Hepatocyte (in vitro differentiated cells): Measurements from ENCODE around the gene REN. TPM values are rescaled to one million over a fixed set of nuclear protein-coding genes. Genes with fewer than 3 reads are reported as not detected.

Source experiments
- DNase-seq: peaks from one replicate; pipeline ENCODE4 v3.0.0-alpha.2; 2016; ENCODE audit warnings: low spot score
- H2AFZ ChIP-seq: fragments of 200-600 bp; sonication (generic); 2 replicates; pipeline ENCODE4 v1.6.0; 2016; ENCODE audit warnings: antibody characterized with exemption, mild to moderate bottlenecking
- H3K27ac ChIP-seq: fragments of 200-600 bp; sonication (generic); 2 replicates; pipeline ENCODE4 v1.5.1; 2016; ENCODE audit warnings: mild to moderate bottlenecking
- H3K27me3 ChIP-seq: fragments of 200-600 bp; sonication (generic); 2 replicates; pipeline ENCODE4 v1.6.1; 2016
- H3K36me3 ChIP-seq: fragments of 200-600 bp; sonication (generic); replicated peaks from 2 replicates; pipeline ENCODE4 v1.5.1; 2016; ENCODE audit warnings: low read depth; ENCODE audit not compliant: insufficient read depth
- H3K4me1 ChIP-seq: fragments of 200-600 bp; sonication (generic); 2 replicates; pipeline ENCODE4 v1.5.1; 2016; ENCODE audit warnings: mild to moderate bottlenecking, moderate library complexity; ENCODE audit not compliant: insufficient read depth
- H3K4me2 ChIP-seq: fragments of 200-600 bp; sonication (generic); 2 replicates; pipeline ENCODE4 v1.6.0; 2016
- H3K4me3 ChIP-seq: fragments of 200-600 bp; sonication (generic); 2 replicates; pipeline ENCODE4 v1.5.1; 2016; ENCODE audit warnings: mild to moderate bottlenecking
- H3K79me2 ChIP-seq: fragments of 200-600 bp; sonication (generic); 2 replicates; pipeline ENCODE4 v1.6.0; 2017; ENCODE audit warnings: mild to moderate bottlenecking
- H3K9me2 ChIP-seq: fragments of 200-600 bp; sonication (generic); replicated peaks from 2 replicates; pipeline ENCODE4 v1.6.0; 2017; ENCODE audit warnings: mild to moderate bottlenecking; ENCODE audit not compliant: insufficient read depth
- H3K9me3 ChIP-seq: fragments of 200-600 bp; sonication (generic); 2 replicates; pipeline ENCODE4 v1.5.1; 2016; ENCODE audit warnings: low read depth, mild to moderate bottlenecking
- H4K20me1 ChIP-seq: fragments of 200-600 bp; sonication (generic); 2 replicates; pipeline ENCODE4 v1.6.0; 2016; ENCODE audit warnings: mild to moderate bottlenecking; ENCODE audit not compliant: insufficient read depth, poor library complexity, severe bottlenecking
- EZH2 ChIP-seq: fragments of 200-600 bp; sonication (generic); IDR thresholded peaks from 2 replicates; pipeline ENCODE4 v1.6.1; 2016; ENCODE audit warnings: antibody characterized with exemption, mild to moderate bottlenecking, borderline replicate concordance
- EZH2phosphoT487 ChIP-seq: fragments of 200-600 bp; sonication (generic); IDR thresholded peaks from one replicate; pipeline ENCODE4 v1.6.1; 2018; ENCODE audit warnings: antibody characterized with exemption, mild to moderate bottlenecking, low read depth, moderate library complexity; ENCODE audit not compliant: unreplicated experiment, severe bottlenecking
- WGBS: methylation state at CpG from one replicate; pipeline ENCODE4 v1.1.6; 2016; ENCODE audit warnings: low lambda C conversion rate; ENCODE audit errors: missing lambda C conversion rate; 5-methylcytosine and 5-hydroxymethylcytosine counted together
- polyA plus RNA-seq: library from polyadenylated mRNA; unstranded; fragments of >200 nt; fragmentation: Nextera tagmentation; extraction: Ambion mirVana; gene quantifications from 2 replicates; pipeline ENCODE4 v1.2.1, GENCODE V29; 2016
- total RNA-seq: library from RNA; depleted of rRNA; stranded (reverse); fragments of >200 nt; gene quantifications from 2 replicates; pipeline ENCODE4 v1.2.3, GENCODE V29; 2014
- TF ChIP-seq, protein P1 (sequence below): fragments of 200-600 bp; sonication (generic); IDR thresholded peaks from 2 replicates; pipeline ENCODE4 v1.5.1; 2016; ENCODE audit warnings: antibody characterized with exemption, mild to moderate bottlenecking; ENCODE audit not compliant: poor library complexity

REN gene
- total and polyA plus RNA-seq, 2 experiments from 2014 or later = 15.4 to 18.4 TPM

DNA sequence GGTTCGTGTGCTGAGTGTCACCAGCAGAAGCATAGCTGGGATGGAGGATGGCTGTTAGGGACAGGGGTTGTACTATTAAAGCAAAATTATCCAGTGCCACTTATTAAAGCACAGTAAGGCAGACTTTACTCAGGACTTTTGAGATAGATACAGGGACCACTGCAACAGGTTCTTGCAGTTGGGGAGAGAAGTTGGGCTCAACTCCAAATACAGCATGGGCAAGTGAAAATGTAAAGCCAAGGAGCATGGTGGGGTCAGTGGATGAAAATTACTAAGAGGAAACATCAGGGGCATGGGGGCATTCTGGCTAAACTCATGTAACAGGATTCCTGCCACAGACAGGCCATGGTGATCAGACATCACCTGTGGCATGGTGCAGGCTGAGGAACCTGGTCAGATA is 15.0 kb upstream of the REN start:
- H3K4me1 ChIP-seq = no peaks in the 10 kb centered on the region
- H2AFZ ChIP-seq = no peak overlapping the region
- TF ChIP-seq, protein P1, sequence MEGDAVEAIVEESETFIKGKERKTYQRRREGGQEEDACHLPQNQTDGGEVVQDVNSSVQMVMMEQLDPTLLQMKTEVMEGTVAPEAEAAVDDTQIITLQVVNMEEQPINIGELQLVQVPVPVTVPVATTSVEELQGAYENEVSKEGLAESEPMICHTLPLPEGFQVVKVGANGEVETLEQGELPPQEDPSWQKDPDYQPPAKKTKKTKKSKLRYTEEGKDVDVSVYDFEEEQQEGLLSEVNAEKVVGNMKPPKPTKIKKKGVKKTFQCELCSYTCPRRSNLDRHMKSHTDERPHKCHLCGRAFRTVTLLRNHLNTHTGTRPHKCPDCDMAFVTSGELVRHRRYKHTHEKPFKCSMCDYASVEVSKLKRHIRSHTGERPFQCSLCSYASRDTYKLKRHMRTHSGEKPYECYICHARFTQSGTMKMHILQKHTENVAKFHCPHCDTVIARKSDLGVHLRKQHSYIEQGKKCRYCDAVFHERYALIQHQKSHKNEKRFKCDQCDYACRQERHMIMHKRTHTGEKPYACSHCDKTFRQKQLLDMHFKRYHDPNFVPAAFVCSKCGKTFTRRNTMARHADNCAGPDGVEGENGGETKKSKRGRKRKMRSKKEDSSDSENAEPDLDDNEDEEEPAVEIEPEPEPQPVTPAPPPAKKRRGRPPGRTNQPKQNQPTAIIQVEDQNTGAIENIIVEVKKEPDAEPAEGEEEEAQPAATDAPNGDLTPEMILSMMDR = no peak
- TF ChIP-seq EZH2 (no peak), EZH2phosphoT487 (no peak)
- H3K27me3 ChIP-seq = no peaks in the 10 kb centered on the region
- no peak overlapping the region for H3K4me2 ChIP-seq
- no peaks in the 10 kb centered on the region for H3K79me2 ChIP-seq
- H3K27ac ChIP-seq = no peak overlapping the region
- H4K20me1 ChIP-seq = no peaks in the 10 kb centered on the region
- H3K9me2 ChIP-seq = no peaks in the 10 kb centered on the region
- H3K36me3 ChIP-seq = no peaks in the 10 kb centered on the region
- H3K9me3 ChIP-seq = no peaks in the 10 kb centered on the region
- DNase-seq = no peak
- H3K4me3 ChIP-seq = no peak overlapping the region
- 67% methylated on average over 1 of the region's 1 CpG for WGBS

DNA sequence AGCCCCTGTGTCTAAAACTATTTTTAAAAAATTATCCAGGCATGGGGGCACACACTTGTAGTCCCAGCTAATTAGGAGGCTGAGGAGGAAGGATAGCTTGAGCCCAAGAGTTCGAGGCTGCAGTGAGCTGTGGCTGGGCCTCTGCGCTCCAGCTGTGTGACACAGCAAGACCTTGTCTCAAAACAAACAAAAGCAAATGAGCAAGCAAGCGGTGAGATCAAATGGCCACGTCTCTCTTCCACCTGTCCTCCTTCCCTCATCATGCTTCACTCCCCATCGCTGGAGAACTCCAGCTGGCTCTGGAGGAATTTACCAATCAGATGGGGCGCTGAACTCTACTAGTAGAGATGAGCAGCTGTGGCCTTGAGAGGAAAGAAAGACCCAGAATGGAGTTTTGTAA is 14.0 kb upstream of the REN start:
- no peaks in the 10 kb centered on the region for H3K36me3 ChIP-seq
- H4K20me1 ChIP-seq = no peaks in the 10 kb centered on the region
- TF ChIP-seq, protein P1 = no peak
- TF ChIP-seq EZH2 (no peak), EZH2phosphoT487 (no peak)
- no peaks in the 10 kb centered on the region for H3K27me3 ChIP-seq
- DNase-seq = no peak
- H3K4me3 ChIP-seq = no peak overlapping the region
- no peak overlapping the region for H2AFZ ChIP-seq
- no peak overlapping the region for H3K27ac ChIP-seq
- H3K9me2 ChIP-seq = no peaks in the 10 kb centered on the region
- no peaks in the 10 kb centered on the region for H3K79me2 ChIP-seq
- H3K9me3 ChIP-seq = no peaks in the 10 kb centered on the region
- no peaks in the 10 kb centered on the region for H3K4me1 ChIP-seq
- 77% methylated on average over 6 of the region's 6 CpGs for WGBS
- H3K4me2 ChIP-seq = no peak overlapping the region

DNA sequence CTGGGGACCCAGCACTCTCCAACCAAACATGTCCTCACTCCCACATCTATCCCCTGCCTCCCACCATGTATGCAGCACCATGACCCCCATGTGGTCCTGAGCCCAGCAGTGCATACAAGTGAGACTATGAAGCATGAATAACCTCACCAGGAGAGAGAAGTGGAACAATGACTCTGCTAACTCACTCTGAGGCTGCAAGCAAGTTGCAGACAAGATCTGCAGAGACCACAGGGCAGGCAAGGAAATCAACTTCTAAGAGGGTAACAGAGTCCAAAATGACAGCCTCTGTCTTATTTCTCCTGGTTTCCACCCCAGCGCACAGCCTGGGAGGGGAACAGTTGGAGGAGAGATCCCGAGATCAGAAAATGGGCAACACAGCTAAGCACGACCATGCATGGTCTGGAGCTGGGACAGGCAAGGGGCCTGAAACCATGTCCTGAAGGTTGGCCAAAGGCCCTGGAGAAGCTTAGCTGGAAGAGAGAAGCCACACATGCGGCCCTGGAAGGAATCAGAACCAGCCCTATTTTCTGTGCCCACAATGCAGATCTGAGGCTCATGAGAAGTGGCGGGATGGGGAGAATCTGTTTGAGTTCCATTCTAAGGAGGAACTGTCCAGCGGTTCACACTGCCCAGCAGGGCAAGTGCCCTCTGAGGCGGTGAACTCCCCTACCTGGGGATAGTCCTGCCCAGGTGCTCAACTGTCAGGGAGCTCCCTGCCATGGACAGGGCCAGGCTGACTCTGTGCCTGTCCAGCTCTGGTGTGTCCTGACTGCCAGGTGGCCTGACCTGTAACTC is 12.5 kb upstream of the REN start:
- DNase-seq = no peak
- no peaks in the 10 kb centered on the region for H3K9me3 ChIP-seq
- no peak overlapping the region for H3K27ac ChIP-seq
- H3K4me1 ChIP-seq = no peaks in the 10 kb centered on the region
- no peaks in the 10 kb centered on the region for H4K20me1 ChIP-seq
- TF ChIP-seq EZH2phosphoT487 (no peak), EZH2 (no peak)
- TF ChIP-seq, protein P1 = no peak
- peaks cover 4% of the 10 kb centered on the region for H3K27me3 ChIP-seq
- H3K9me2 ChIP-seq = no peaks in the 10 kb centered on the region
- no peak overlapping the region for H2AFZ ChIP-seq
- H3K36me3 ChIP-seq = no peaks in the 10 kb centered on the region
- no peak overlapping the region for H3K4me3 ChIP-seq
- no peak overlapping the region for H3K4me2 ChIP-seq
- no peaks in the 10 kb centered on the region for H3K79me2 ChIP-seq
- 88% methylated on average over 7 of the region's 7 CpGs for WGBS
